GM21526 (cell line): ENCODE results near the gene NSMCE3.
A peak's percentile ranks its signal among the peaks of the same experiment; 100 is the strongest.
"Not testable (repeated sequence)": the region's sequence is repeated elsewhere in the genome, so short reads cannot be mapped to it uniquely, and the experiment has no call there.

Experiments used
- ATAC-seq: cut with Tn5 transposase; IDR thresholded peaks from one replicate; pipeline ENCODE4 v1.9.1; 2021; ENCODE audit warnings: moderate library complexity; ENCODE audit not compliant: unreplicated experiment, low FRiP score

NSMCE3 gene

GRCh38 chr15:29270976-29271375, 1.4 kb upstream of the NSMCE3 start:
- ATAC-seq = no peak

GRCh38 chr15:29270169-29270955, 740 bp upstream of the NSMCE3 start:
- ATAC-seq = peak; percentile 24

GRCh38 chr15:29268706-29269484, 727 bp downstream of the NSMCE3 start:
- ATAC-seq = peak; percentile 31

GRCh38 chr15:29266052-29266582, 3.5 kb downstream of the NSMCE3 start:
- no peak for ATAC-seq

- no peak for ATAC-seq
Observed at GRCh38 chr15:29263289-29263688, 6.3 kb downstream of the NSMCE3 start.

- no peak for ATAC-seq
Observed at GRCh38 chr15:29262738-29263137, 6.9 kb downstream of the NSMCE3 start.

- no peak for ATAC-seq
Observed at GRCh38 chr15:29260896-29261295, 8.7 kb downstream of the NSMCE3 start.

GRCh38 chr15:29259233-29259632, 10.4 kb downstream of the NSMCE3 start:
- no peak for ATAC-seq

GRCh38 chr15:29252234-29252633, 17.4 kb downstream of the NSMCE3 start:
- no peak for ATAC-seq

- ATAC-seq = no peak
Observed at GRCh38 chr15:29244544-29244943, 25.1 kb downstream of the NSMCE3 start.

- no peak for ATAC-seq
Observed at GRCh38 chr15:29244123-29244522, 25.5 kb downstream of the NSMCE3 start.

- ATAC-seq = no peak
Observed at GRCh38 chr15:29242456-29243242, 27.0 kb downstream of the NSMCE3 start.

- ATAC-seq = no peak
Observed at GRCh38 chr15:29241207-29241606, 28.4 kb downstream of the NSMCE3 start.

- ATAC-seq = no peak
Observed at GRCh38 chr15:29239395-29239794, 30.2 kb downstream of the NSMCE3 start.

GRCh38 chr15:29233566-29233965, 36.1 kb downstream of the NSMCE3 start:
- no peak for ATAC-seq

GRCh38 chr15:29226436-29227208, 43.0 kb downstream of the NSMCE3 start:
- ATAC-seq = no peak

GRCh38 chr15:29225534-29226234, 43.9 kb downstream of the NSMCE3 start:
- ATAC-seq = no peak

GRCh38 chr15:29224987-29225363, 44.6 kb downstream of the NSMCE3 start:
- ATAC-seq = not testable (repeated sequence)

GRCh38 chr15:29224235-29224986, 45.2 kb downstream of the NSMCE3 start:
- ATAC-seq = not testable (repeated sequence)
